Measurements from ENCODE around the gene ELOVL3. TPM values are rescaled to one million over a fixed set of nuclear protein-coding genes. Genes with fewer than 3 reads are reported as not detected.

Gene ELOVL3
- total RNA-seq, 1 donor from 2014 or later = not detected

DNA sequence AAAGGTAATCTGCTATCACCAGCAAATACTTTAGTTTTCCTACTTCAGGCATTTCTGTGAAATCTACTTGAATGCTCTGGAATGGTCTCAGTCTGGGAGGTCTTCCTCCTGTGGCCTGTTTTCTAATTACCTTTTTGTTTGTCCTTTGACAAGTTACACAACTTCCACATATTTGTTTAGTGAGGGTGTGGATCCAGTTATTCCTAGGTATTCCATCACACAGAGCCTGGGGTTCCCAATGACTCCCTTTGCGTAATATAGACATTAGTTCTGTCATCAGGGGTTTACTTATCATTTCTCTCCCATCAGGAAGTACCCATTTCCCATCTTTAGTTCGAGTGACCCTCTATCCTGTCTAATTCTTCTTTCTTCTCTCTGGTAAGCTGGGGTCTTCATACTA, 28.1 kb upstream of the ELOVL3 start:
- Mint-ChIP-seq H3K36me3 (ENCODE audit: unreplicated experiment) (peaks cover 15% of the 10 kb centered on the region), H3K4me1 (ENCODE audit: low read depth, unreplicated experiment) (no peaks in the 10 kb centered on the region), H3K27ac (ENCODE audit: unreplicated experiment) (no peak overlapping the region), H3K27me3 (ENCODE audit: unreplicated experiment) (peaks cover 3% of the 10 kb centered on the region), H3K4me3 (ENCODE audit: unreplicated experiment) (no peak overlapping the region), H3K9me3 (ENCODE audit: unreplicated experiment) (peaks cover 8% of the 10 kb centered on the region)
- DNase-seq = no peak
- TF ChIP-seq, protein P1, sequence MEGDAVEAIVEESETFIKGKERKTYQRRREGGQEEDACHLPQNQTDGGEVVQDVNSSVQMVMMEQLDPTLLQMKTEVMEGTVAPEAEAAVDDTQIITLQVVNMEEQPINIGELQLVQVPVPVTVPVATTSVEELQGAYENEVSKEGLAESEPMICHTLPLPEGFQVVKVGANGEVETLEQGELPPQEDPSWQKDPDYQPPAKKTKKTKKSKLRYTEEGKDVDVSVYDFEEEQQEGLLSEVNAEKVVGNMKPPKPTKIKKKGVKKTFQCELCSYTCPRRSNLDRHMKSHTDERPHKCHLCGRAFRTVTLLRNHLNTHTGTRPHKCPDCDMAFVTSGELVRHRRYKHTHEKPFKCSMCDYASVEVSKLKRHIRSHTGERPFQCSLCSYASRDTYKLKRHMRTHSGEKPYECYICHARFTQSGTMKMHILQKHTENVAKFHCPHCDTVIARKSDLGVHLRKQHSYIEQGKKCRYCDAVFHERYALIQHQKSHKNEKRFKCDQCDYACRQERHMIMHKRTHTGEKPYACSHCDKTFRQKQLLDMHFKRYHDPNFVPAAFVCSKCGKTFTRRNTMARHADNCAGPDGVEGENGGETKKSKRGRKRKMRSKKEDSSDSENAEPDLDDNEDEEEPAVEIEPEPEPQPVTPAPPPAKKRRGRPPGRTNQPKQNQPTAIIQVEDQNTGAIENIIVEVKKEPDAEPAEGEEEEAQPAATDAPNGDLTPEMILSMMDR (IDR thresholded peaks at IDR 0.05; ENCODE audit: partially characterized antibody, unreplicated experiment) = no peak

DNA sequence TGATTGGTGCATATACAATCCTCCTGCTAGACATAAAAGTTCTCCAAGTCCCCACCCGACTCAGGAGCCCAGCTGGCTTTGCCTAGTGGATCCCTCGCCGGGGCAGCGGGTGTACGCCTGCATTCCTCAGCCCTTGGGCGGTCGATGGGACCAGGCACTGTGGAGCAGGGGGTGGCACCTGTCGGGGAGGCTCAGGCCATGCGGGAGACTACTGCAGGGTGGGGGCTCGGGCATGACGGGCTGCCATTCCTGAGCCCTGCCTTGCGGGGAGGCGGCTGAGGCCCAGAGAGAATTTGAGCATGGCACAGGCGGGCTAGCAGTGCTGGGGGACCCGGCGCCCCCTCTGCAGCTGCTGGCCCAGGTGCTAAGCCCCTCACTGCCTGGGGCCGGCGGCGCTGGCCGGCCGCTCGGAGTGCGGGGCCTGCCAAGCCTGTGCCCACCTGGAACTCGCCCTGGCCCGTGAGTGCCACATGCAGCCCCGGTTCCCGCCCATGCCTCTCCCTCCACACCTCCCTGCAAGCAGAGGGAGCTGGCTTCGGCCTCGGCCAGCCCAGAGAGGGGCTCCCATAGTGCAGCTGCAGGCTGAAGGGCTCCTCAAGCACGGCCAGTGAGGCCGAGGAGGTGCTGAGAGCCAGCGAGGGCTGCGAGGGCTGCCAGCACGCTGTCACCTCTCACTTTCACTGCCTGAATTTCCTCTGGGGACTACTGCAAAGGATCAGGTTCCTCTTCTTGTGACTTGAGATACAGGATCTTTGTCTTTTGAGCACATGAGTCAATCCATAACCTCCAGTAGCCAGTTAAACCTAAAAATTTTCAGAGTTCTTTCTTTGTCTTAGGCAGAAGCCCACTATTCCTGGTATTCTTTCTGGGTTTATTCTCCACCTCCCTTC, 25.1 kb upstream of the ELOVL3 start:
- H3K27ac Mint-ChIP-seq (ENCODE audit: unreplicated experiment) = no peak overlapping the region
- TF ChIP-seq, protein P1 (IDR thresholded peaks at IDR 0.05; ENCODE audit: partially characterized antibody, unreplicated experiment) = no peak
- H3K4me1 Mint-ChIP-seq (ENCODE audit: low read depth, unreplicated experiment) = no peaks in the 10 kb centered on the region
- H3K36me3 Mint-ChIP-seq (ENCODE audit: unreplicated experiment) = peaks cover 21% of the 10 kb centered on the region
- H3K4me3 Mint-ChIP-seq (ENCODE audit: unreplicated experiment) = no peak overlapping the region
- no peak for DNase-seq
- H3K27me3 Mint-ChIP-seq (ENCODE audit: unreplicated experiment) = peaks cover 1% of the 10 kb centered on the region
- peaks cover 15% of the 10 kb centered on the region for H3K9me3 Mint-ChIP-seq (ENCODE audit: unreplicated experiment)

DNA sequence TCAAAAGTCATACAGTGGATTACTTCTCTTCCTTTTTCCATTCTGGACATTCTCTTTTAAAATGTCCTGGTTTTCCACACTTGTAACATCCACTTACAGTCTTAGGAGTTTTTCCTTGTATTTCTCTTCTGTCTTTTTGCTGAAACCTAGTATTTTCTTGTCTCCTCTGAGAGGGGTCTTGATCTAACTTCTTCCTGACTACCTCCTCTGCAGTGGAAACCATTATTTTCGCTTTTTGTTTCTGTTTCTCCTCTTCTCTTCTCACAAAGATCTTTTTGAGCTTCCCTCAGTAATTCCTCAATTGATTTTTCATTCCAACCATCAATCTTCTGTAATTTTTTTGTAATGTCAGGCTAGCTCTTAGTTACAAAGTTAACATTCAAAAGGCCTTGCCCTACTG, 23.7 kb upstream of the ELOVL3 start:
- TF ChIP-seq, protein P1 (IDR thresholded peaks at IDR 0.05; ENCODE audit: partially characterized antibody, unreplicated experiment) = no peak
- H3K36me3 Mint-ChIP-seq (ENCODE audit: unreplicated experiment) = peaks cover 21% of the 10 kb centered on the region
- H3K4me3 Mint-ChIP-seq (ENCODE audit: unreplicated experiment) = no peak overlapping the region
- no peak for DNase-seq
- peaks cover 1% of the 10 kb centered on the region for H3K27me3 Mint-ChIP-seq (ENCODE audit: unreplicated experiment)
- peaks cover 13% of the 10 kb centered on the region for H3K9me3 Mint-ChIP-seq (ENCODE audit: unreplicated experiment)
- no peaks in the 10 kb centered on the region for H3K4me1 Mint-ChIP-seq (ENCODE audit: low read depth, unreplicated experiment)
- no peak overlapping the region for H3K27ac Mint-ChIP-seq (ENCODE audit: unreplicated experiment)

DNA sequence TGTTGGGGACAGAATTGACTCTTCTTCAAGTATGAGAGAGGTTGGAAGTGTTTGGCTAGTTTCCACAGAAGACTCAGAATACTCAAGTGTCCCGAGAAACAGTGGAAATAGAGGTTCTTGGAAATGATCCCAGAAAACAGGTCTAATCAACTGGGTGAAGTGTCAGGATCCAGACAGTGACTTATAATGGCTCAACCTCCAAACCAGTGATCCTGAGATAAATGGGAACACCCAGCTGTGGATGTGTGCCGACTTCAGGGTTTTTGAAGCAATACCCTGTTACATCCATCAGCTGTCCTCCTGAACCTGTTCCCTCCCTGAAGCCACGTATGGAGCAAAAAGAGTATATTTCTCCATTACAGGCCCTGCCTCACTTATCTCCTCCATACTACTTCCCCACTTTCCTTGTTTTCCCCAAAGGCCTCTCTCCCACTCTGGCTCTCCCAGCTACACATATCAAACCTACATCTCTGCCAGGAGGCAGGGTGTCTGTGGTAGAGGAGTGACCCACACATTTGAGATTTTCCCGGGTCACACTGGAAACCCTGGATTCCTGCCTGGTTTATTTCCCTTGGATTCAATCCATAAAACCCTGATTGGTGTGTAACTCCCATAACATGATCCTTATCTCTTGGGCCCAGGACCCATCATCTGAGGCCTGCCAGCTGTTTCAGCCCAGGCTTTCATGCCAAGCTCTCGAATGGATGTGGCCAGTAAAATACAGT, 17.6 kb upstream of the ELOVL3 start:
- Mint-ChIP-seq H3K27ac (ENCODE audit: unreplicated experiment) (no peak overlapping the region), H3K27me3 (ENCODE audit: unreplicated experiment) (peaks cover 1% of the 10 kb centered on the region), H3K4me1 (ENCODE audit: low read depth, unreplicated experiment) (no peaks in the 10 kb centered on the region), H3K36me3 (ENCODE audit: unreplicated experiment) (peaks cover 2% of the 10 kb centered on the region), H3K9me3 (ENCODE audit: unreplicated experiment) (peaks cover 6% of the 10 kb centered on the region), H3K4me3 (ENCODE audit: unreplicated experiment) (no peak overlapping the region)
- TF ChIP-seq, protein P1 (IDR thresholded peaks at IDR 0.05; ENCODE audit: partially characterized antibody, unreplicated experiment) = no peak
- DNase-seq = no peak

Measured in glutamatergic neuron (in vitro differentiated cells).